Thyroid gland (tissue), 4 donors: ENCODE measurements around the gene MYH6. TPM values are rescaled to one million over a fixed set of nuclear protein-coding genes. Genes with fewer than 3 reads are reported as not detected.

Experiments
- DNase-seq, 2 donors: peaks; one replicate each; pipeline ENCODE4 v3.0.0-alpha.2; 2019
- H3K27ac ChIP-seq, 3 donors: fragments of 200-600 bp; sonication (generic); 1 replicate in 2 of 3; 2 replicates in 1 of 3; pipeline ENCODE4 v1.5.1; 2016 to 2019; ENCODE audit warnings: mild to moderate bottlenecking in 1 of 3, moderate library complexity in 1 of 3
- H3K27me3 ChIP-seq: fragments of 200-600 bp; sonication (generic); one replicate; pipeline ENCODE4 v1.5.1; 2019
- H3K36me3 ChIP-seq, 2 donors: fragments of 200-600 bp; sonication (generic); one replicate each; pipeline ENCODE4 v1.5.1; 2016 to 2019
- H3K4me1 ChIP-seq, 2 donors: fragments of 200-600 bp; sonication (generic); one replicate each; pipeline ENCODE4 v1.5.1; 2017 to 2019
- H3K4me3 ChIP-seq, 3 donors: fragments of 200-600 bp; sonication (generic); replicated peaks in 1 of 3; 1 replicate in 2 of 3; 2 replicates in 1 of 3; pipeline ENCODE4 v1.5.1; 2016; ENCODE audit warnings: mild to moderate bottlenecking in 1 of 3
- H3K9me3 ChIP-seq: fragments of 200-600 bp; sonication (generic); one replicate; pipeline ENCODE4 v1.5.1; 2017
- POLR2A ChIP-seq, 2 donors: fragments of 450-650 bp; IDR thresholded peaks; one replicate each; pipeline ENCODE4 v1.6.1; 2017; ENCODE audit warnings: antibody characterized with exemption in 2 of 2, mild to moderate bottlenecking in 2 of 2, moderate library complexity in 1 of 2
- WGBS, 2 donors: methylation state at CpG; one replicate each; pipeline ENCODE4 v1.1.5; 2017; 5-methylcytosine and 5-hydroxymethylcytosine counted together
- intact Hi-C: fragments of 100-400 bp; cut with DNase I; formaldehyde crosslinking; loops from one replicate; pipeline ENCODE4 v1.15.1; 2023
- total RNA-seq, 4 donors: library from RNA; depleted of rRNA; stranded (reverse); fragments of >200 nt; gene quantifications; one replicate each; pipeline ENCODE4 v1.2.3, GENCODE V29; 2016
- TF ChIP-seq, protein P1 (sequence below), 6 experiments: fragments of 200-600 bp in 3 of 6; fragments of 450-650 bp in 3 of 6; sonication (generic) in 3 of 6; IDR thresholded peaks; one replicate each; pipeline ENCODE4 v1.5.1; 2016 to 2019; ENCODE audit warnings: antibody characterized with exemption in 6 of 6, mild to moderate bottlenecking in 2 of 6, inconsistent platforms in 1 of 6, moderate library complexity in 1 of 6

MYH6 gene
- total RNA-seq, 4 donors from 2014 or later: not detected

DNA sequence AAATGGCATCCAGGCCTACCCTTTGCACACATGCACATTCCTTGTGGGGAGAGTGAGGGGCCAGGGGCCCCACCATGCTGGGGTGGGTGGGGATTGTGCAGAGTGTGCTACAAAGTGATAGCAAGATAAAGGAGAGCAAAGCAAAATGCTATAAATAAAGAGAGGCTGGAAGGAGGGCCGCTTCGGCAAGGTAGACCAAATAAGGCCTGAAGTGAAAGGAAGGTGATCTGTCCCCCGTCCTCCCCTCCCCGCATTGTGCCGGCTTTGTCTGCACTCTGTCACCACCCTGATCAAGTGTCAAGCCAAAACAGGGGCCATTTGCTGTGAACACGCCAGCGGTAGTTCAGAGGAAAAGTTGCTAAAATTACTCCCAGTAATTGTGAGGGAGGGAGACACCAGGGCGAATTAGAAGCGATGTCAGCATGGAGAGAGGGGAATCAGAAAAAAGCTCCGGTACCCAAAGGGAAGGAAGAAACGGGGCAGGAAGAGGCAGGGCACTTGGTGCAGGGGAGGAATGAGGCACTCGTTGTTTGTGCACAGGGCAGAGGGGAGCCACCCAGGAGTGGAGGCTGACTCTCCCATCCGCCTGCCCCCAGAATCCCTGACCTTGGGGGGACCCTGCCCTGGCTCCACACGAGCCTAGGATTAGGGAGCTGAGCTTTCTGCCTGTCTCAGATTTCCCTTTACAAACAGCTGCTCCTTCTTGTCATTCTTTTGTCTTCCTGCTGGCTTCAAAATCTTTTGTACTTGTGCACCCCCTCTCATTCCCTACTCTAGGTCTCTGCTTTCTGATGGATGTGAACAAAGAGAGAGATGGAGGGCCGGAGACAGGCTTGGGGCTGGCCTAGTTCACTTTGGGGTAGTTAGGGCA, 30.3 kb upstream of the MYH6 start:
- TF ChIP-seq, protein P1, sequence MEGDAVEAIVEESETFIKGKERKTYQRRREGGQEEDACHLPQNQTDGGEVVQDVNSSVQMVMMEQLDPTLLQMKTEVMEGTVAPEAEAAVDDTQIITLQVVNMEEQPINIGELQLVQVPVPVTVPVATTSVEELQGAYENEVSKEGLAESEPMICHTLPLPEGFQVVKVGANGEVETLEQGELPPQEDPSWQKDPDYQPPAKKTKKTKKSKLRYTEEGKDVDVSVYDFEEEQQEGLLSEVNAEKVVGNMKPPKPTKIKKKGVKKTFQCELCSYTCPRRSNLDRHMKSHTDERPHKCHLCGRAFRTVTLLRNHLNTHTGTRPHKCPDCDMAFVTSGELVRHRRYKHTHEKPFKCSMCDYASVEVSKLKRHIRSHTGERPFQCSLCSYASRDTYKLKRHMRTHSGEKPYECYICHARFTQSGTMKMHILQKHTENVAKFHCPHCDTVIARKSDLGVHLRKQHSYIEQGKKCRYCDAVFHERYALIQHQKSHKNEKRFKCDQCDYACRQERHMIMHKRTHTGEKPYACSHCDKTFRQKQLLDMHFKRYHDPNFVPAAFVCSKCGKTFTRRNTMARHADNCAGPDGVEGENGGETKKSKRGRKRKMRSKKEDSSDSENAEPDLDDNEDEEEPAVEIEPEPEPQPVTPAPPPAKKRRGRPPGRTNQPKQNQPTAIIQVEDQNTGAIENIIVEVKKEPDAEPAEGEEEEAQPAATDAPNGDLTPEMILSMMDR (IDR thresholded peaks at IDR 0.05): no peak
- TF ChIP-seq POLR2A (IDR thresholded peaks at IDR 0.05): no peak
- no peak for DNase-seq
- intact Hi-C loops: no loop called here
- no peaks in the 10 kb centered on the region for H3K9me3 ChIP-seq
- H3K27me3 ChIP-seq: no peaks in the 10 kb centered on the region
- H3K4me3 ChIP-seq: no peak overlapping the region
- peaks cover 0 to 11% of the 10 kb centered on the region in 2 donors for H3K4me1 ChIP-seq
- no peaks in the 10 kb centered on the region for H3K36me3 ChIP-seq
- no peak overlapping the region for H3K27ac ChIP-seq
- WGBS, 2 donors: 70 to 75% methylated on average over 15 of the region's 15 CpGs

DNA sequence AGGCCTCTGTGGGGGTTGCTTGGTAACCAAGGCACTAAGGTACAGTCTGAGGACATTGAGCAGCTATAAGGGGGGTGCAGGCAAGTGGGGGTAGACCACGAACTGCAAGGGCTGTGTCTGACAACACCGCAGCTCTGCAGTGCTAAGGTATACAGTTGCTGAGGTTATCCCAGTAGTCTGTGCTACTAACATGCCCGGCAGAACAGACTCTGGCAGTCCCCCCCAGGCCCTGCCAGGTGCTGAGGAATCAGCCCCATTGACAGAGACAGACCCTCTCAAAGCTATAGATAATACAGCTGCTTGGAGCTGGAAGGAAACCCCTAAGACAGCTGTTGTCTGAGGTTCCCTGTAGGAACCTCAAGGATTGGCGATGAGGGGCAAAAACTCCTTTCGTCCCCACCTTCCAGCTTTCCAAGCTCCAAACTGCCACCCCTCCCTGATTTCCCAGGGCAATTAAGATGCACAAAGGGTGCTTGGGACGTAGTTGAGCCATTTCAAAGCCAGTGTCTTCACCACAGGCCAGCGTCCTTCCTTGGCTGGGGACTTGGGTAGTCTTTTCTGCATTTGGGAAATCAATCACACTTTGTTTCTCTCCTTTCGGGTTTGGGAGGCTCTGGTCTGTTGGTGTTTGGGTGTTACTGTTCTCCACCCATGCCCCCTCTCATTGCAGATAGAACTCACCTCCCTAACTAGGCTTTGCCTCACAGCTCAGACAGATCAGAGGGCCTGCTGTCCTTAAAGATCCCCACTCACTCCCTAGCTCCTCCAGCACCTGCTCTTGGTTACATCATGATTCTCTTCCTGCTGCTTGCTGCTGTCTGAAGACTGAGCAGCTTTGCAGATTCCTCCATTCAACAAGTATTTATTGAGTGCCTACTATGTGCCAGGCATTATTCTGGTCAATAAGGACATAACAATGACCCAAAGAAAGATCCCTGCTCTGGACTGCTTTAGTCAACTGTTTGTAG, 29.3 kb upstream of the MYH6 start:
- Histone ChIP-seq H3K36me3 (no peaks in the 10 kb centered on the region), H3K27ac (no peak overlapping the region), H3K4me3 (no peak overlapping the region), H3K4me1 (peaks cover 0 to 11% of the 10 kb centered on the region in 2 donors), H3K9me3 (no peaks in the 10 kb centered on the region), H3K27me3 (no peaks in the 10 kb centered on the region)
- DNase-seq: no peak
- TF ChIP-seq POLR2A (IDR thresholded peaks at IDR 0.05): no peak
- TF ChIP-seq, protein P1 (IDR thresholded peaks at IDR 0.05): no peak
- WGBS, 2 donors: 74 to 84% methylated on average over 7 of the region's 8 CpGs
- intact Hi-C loops: no loop called here

DNA sequence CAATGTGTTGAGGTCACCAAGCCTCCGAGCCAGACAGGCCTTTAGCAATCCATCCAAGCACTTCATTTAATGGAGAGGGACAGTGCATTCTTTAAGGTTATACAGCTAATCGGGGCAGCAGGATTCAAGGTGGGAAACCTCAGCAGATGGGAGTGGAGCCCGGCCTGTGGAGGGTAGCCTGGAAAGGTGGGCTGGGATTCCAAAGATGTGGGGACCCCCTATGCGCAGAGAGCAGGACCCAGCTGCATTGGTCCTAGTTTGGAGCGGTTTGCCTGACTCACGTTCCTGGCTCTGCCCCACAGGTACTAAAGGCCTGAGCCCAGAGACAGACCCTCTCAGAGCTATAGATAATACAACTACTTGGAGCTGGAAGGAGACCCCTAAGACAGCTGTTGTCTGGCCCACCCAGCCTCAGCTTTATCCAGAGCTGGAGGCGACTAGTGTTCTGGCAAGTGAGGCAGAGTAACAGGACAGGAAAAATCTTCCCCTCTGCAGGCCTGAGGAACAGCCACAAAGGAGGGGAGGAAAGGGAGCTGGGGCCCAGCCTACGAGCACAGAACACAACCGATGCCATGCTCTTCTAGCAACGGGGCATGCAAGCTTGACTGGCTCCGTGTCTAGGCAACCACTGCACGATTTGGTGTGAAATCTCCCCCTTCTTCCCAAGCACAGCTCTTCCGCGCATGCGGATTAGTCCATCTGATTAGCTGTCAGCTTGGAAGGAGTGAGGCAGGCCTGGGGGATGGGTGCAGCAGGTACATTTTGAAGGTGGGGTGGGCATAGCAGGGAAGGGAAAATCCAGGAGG, 28.5 kb upstream of the MYH6 start:
- 33 to 45% methylated on average over 13 to 14 of the region's 15 CpGs for WGBS, 2 donors

DNA sequence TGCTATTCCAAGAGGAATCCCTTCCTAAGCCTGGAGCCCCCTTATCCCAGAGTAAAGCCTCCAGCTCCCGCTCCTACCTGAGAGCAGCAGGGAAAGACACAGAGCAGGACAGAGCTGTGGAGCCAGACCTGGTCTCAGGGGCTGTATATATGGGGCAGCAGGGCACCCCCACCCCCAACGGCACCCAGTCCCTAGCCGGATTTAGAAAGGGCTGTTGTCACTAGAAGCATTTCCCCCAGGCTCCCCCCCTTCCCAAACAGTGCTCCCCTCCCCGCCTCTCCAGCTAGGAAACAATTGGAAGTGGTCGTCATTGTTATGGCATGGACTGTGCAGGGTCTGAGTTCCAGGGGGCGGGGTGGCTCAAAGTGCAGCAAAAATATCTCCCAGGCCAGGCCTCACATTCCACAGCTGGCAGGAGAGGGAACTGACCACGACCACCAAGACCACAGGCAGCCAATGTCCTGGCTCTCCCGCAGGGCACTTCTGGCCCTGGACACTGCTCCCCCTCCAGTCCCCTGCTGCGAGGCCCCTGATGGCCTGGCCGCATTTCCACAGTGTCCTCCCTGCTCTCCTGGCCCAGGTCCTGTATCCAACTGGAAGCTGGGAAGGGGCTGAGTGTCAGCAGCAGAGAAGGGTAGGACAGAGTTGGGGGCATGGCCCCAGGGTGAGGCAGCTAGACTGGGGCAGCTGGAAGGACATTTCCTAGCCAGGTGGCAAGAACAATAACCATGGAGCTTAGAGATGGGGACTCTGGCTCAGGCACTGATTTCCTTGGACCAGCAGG, 27.7 kb upstream of the MYH6 start, which contains the start of gene MYH7:
TSS of gene MYH7 (minus strand) at position 118 of the 784 bp plus-strand sequence. CDS start 1,928 bp downstream, outside the sequence.
- H3K36me3 ChIP-seq: no peaks in the 10 kb centered on the region
- peaks cover 0 to 11% of the 10 kb centered on the region in 2 donors for H3K4me1 ChIP-seq
- TF ChIP-seq POLR2A (IDR thresholded peaks at IDR 0.05): no peak
- TF ChIP-seq, protein P1 (IDR thresholded peaks at IDR 0.05): no peak
- no peak within 1 kb of the TSS for H3K27ac ChIP-seq
- intact Hi-C loops: no loop called here
- 61 to 65% methylated on average over 7 of the region's 10 CpGs for WGBS, 2 donors
- H3K27me3 ChIP-seq: no peaks in the 10 kb centered on the region
- H3K4me3 ChIP-seq: no peak within 1 kb of the TSS
- H3K9me3 ChIP-seq: no peaks in the 10 kb centered on the region
- no peak for DNase-seq

More for the DNA sequence above, 28.5 kb upstream of the MYH6 start:
- Histone ChIP-seq H3K27me3 (no peaks in the 10 kb centered on the region), H3K36me3 (no peaks in the 10 kb centered on the region), H3K4me3 (no peak overlapping the region), H3K27ac (no peak overlapping the region), H3K9me3 (no peaks in the 10 kb centered on the region), H3K4me1 (peaks cover 0 to 11% of the 10 kb centered on the region in 2 donors)
- peak; percentile 89 to 90 for DNase-seq
- intact Hi-C loops: no loop called here
- no peak for TF ChIP-seq POLR2A (IDR thresholded peaks at IDR 0.05)
- TF ChIP-seq, protein P1 (IDR thresholded peaks at IDR 0.05): no peak
